H1 (cell line): ENCODE measurements around the gene TNN. TPM values are rescaled to one million over a fixed set of nuclear protein-coding genes. Genes with fewer than 3 reads are reported as not detected.
A peak's percentile ranks its signal among the peaks of the same experiment; 100 is the strongest.

Source experiments
- CTCF ChIA-PET: fragments of 300-600 bp; sonication (Branson Sonifier 250); formaldehyde crosslinking; loops from one replicate; lab custom pipeline; 2021; ENCODE audit not compliant: partially characterized antibody; lab: Charles Lee
- POLR2A ChIA-PET: fragments of 300-600 bp; sonication (Branson Sonifier 250); formaldehyde crosslinking; loops from one replicate; lab custom pipeline; 2021; ENCODE audit warnings: inconsistent platforms; ENCODE audit not compliant: partially characterized antibody; lab: Charles Lee
- DNase-seq, 2 experiments: peaks; one replicate each; pipeline versions ENCODE4 v3.0.0 to v3.0.0-alpha.2; 2010 to 2022; ENCODE audit warnings: low spot score in 2 of 2, low read depth in 1 of 2, mixed read lengths in 1 of 2
- FAIRE-seq: peaks from 2 replicates; lab custom pipeline; 2011; peaks lifted over from hg19 to GRCh38; lab: Jason Lieb, UNC
- H2AFZ ChIP-seq: 2 replicates; pipeline ENCODE4 v1.8.1; 2012; ENCODE audit warnings: low read length, inconsistent platforms
- H2AK5ac ChIP-seq: 2 replicates; pipeline ENCODE4 v1.6.1; 2013; ENCODE audit warnings: low read depth, low read length
- H2BK120ac ChIP-seq: replicated peaks from 2 replicates; pipeline ENCODE3; 2013; ENCODE audit warnings: low read depth, low read length, inconsistent platforms
- H2BK12ac ChIP-seq: 2 replicates; pipeline ENCODE4 v1.6.1; 2013; ENCODE audit warnings: low read depth, low read length
- H2BK15ac ChIP-seq: 2 replicates; pipeline ENCODE4 v1.6.1; 2013; ENCODE audit warnings: low read length
- H2BK20ac ChIP-seq: 2 replicates; pipeline ENCODE4 v1.6.1; 2013; ENCODE audit warnings: low read length
- H2BK5ac ChIP-seq: 2 replicates; pipeline ENCODE4 v1.6.1; 2013; ENCODE audit warnings: low read depth, low read length
- H3K14ac ChIP-seq: 2 replicates; pipeline ENCODE4 v1.6.1; 2013; ENCODE audit warnings: inconsistent platforms; ENCODE audit not compliant: insufficient read length
- H3K18ac ChIP-seq: 2 replicates; pipeline ENCODE4 v1.6.1; 2013; ENCODE audit warnings: low read length; ENCODE audit errors: extremely low read depth
- H3K23ac ChIP-seq: 2 replicates; pipeline ENCODE4 v1.6.1; 2013; ENCODE audit warnings: inconsistent platforms; ENCODE audit not compliant: insufficient read length
- H3K23me2 ChIP-seq: 2 replicates; pipeline ENCODE4 v1.6.1; 2013; ENCODE audit warnings: low read depth, low read length
- H3K27ac ChIP-seq: 2 replicates; pipeline ENCODE4 v1.6.1; 2011; ENCODE audit warnings: low read depth, low read length, inconsistent platforms
- H3K27me3 ChIP-seq, 4 experiments: replicated peaks in 1 of 4; 1 replicate in 1 of 4; 2 replicates in 3 of 4; pipeline versions ENCODE4 v1.6.1 to v1.8.1; 2011 to 2013; ENCODE audit warnings: low read length in 3 of 4, mild to moderate bottlenecking in 3 of 4, inconsistent platforms in 2 of 4, mixed read lengths in 2 of 4, moderate library complexity in 1 of 4; ENCODE audit not compliant: control insufficient read depth in 3 of 4, insufficient read depth in 3 of 4; ENCODE audit errors: extremely low read depth in 1 of 4
- H3K36me3 ChIP-seq, 4 experiments: 2 replicates each; pipeline versions ENCODE4 v1.6.1 to v1.8.1; 2011 to 2013; ENCODE audit warnings: mild to moderate bottlenecking in 4 of 4, low read length in 3 of 4, moderate library complexity in 2 of 4, control low read depth in 1 of 4, inconsistent platforms in 1 of 4; ENCODE audit not compliant: insufficient read depth in 4 of 4, control insufficient read depth in 2 of 4
- H3K4ac ChIP-seq: replicated peaks from 2 replicates; pipeline ENCODE3; 2013; ENCODE audit warnings: low read length, low read depth, mixed read lengths, inconsistent platforms; ENCODE audit not compliant: insufficient read length
- H3K4me1 ChIP-seq, 4 experiments: replicated peaks in 1 of 4; 1 replicate in 1 of 4; 2 replicates in 3 of 4; pipeline versions ENCODE4 v1.6.1 to v1.8.1; 2011 to 2013; ENCODE audit warnings: low read length in 3 of 4, inconsistent platforms in 2 of 4, mixed read lengths in 1 of 4; ENCODE audit not compliant: insufficient read depth in 4 of 4, control insufficient read depth in 3 of 4
- H3K4me2 ChIP-seq, 2 experiments: 2 replicates each; pipeline versions ENCODE4 v1.6.1 to v1.8.1; 2011 to 2013; ENCODE audit warnings: low read depth in 2 of 2, low read length in 2 of 2, control low read depth in 1 of 2, inconsistent platforms in 1 of 2, mild to moderate bottlenecking in 1 of 2; ENCODE audit not compliant: insufficient read depth in 1 of 2
- H3K4me3 ChIP-seq, 4 experiments: fragments of 200-600, 300-600 bp in 1 of 4; sonication (generic), shearing (Covaris generic), sonication (Bioruptor Twin) in 1 of 4; 2 replicates each; pipeline versions ENCODE4 v1.5.1 to v1.8.1; 2011 to 2016; ENCODE audit warnings: low read length in 4 of 4, low read depth in 3 of 4, control low read depth in 2 of 4, inconsistent platforms in 2 of 4, mild to moderate bottlenecking in 2 of 4, mixed read lengths in 1 of 4, moderate library complexity in 1 of 4; ENCODE audit not compliant: insufficient read depth in 2 of 4; ENCODE audit errors: extremely low read depth in 1 of 4
- H3K56ac ChIP-seq: replicated peaks from 2 replicates; pipeline ENCODE3; 2013; ENCODE audit warnings: low read depth, mild to moderate bottlenecking, mixed read lengths, low read length, inconsistent platforms; ENCODE audit not compliant: insufficient read length
- H3K79me1 ChIP-seq: 2 replicates; pipeline ENCODE4 v1.6.1; 2013; ENCODE audit warnings: low read depth, low read length, control low read depth
- H3K79me2 ChIP-seq, 2 experiments: 2 replicates each; pipeline versions ENCODE4 v1.6.1 to v1.8.1; 2012 to 2013; ENCODE audit warnings: low read length in 2 of 2, mild to moderate bottlenecking in 2 of 2, inconsistent platforms in 1 of 2; ENCODE audit not compliant: insufficient read depth in 2 of 2, control insufficient read depth in 1 of 2
- H3K9ac ChIP-seq, 4 experiments: replicated peaks in 1 of 4; 1 replicate in 1 of 4; 2 replicates in 3 of 4; pipeline versions ENCODE4 v1.6.1 to v1.8.1; 2011 to 2013; ENCODE audit warnings: low read depth in 3 of 4, low read length in 3 of 4, control low read depth in 2 of 4, mild to moderate bottlenecking in 2 of 4, moderate library complexity in 2 of 4, inconsistent platforms in 1 of 4; ENCODE audit errors: extremely low read depth in 1 of 4
- H3K9me3 ChIP-seq, 2 experiments: 2 replicates each; pipeline versions ENCODE4 v1.6.1 to v1.8.1; 2012 to 2013; ENCODE audit warnings: mild to moderate bottlenecking in 2 of 2, moderate library complexity in 2 of 2, control low read depth in 1 of 2, inconsistent platforms in 1 of 2, low read depth in 1 of 2, low read length in 1 of 2, mixed read lengths in 1 of 2; ENCODE audit not compliant: insufficient read depth in 2 of 2
- H4K20me1 ChIP-seq, 2 experiments: replicated peaks in 1 of 2; 2 replicates each; pipeline versions ENCODE3 to v1.8.1; 2011 to 2013; ENCODE audit warnings: inconsistent platforms in 2 of 2, low read length in 2 of 2, mild to moderate bottlenecking in 1 of 2; ENCODE audit not compliant: insufficient read depth in 2 of 2, control insufficient read depth in 1 of 2
- H4K5ac ChIP-seq: 2 replicates; pipeline ENCODE4 v1.6.1; 2013; ENCODE audit warnings: low read length, low read depth, mixed read lengths, inconsistent platforms; ENCODE audit not compliant: insufficient read length
- H4K8ac ChIP-seq: 2 replicates; pipeline ENCODE4 v1.8.0; 2013; ENCODE audit warnings: mild to moderate bottlenecking, moderate library complexity, low read length, inconsistent platforms; ENCODE audit not compliant: insufficient read depth; ENCODE audit errors: extremely low read depth
- H4K91ac ChIP-seq: replicated peaks from 2 replicates; pipeline ENCODE3; 2013; ENCODE audit warnings: low read length, mixed read lengths, inconsistent platforms; ENCODE audit not compliant: insufficient read length
- BACH1 ChIP-seq: IDR thresholded peaks from 2 replicates; pipeline ENCODE4 v1.6.1; 2012; ENCODE audit warnings: low read length, improper control_type of control experiment
- CTCF ChIP-seq, 3 experiments: IDR thresholded peaks; 1 replicate in 2 of 3; 2 replicates in 1 of 3; pipeline versions ENCODE4 v1.5.1 to v1.6.1; 2011; ENCODE audit warnings: low read length in 3 of 3, mild to moderate bottlenecking in 3 of 3, inconsistent platforms in 2 of 3, low read depth in 1 of 3, moderate library complexity in 1 of 3; ENCODE audit not compliant: insufficient read depth in 1 of 3; ENCODE audit errors: control extremely low read depth in 1 of 3
- EZH2 ChIP-seq: fragments of 200-600 bp; sonication (generic); IDR thresholded peaks from 2 replicates; pipeline ENCODE4 v1.7.1; 2012; ENCODE audit warnings: low read depth, mild to moderate bottlenecking, moderate library complexity, low read length, inconsistent platforms; ENCODE audit not compliant: severe bottlenecking
- FOSL1 ChIP-seq: IDR thresholded peaks from 2 replicates; pipeline ENCODE4 v1.6.1; 2011; ENCODE audit warnings: mild to moderate bottlenecking, low read depth, low read length, moderate library complexity; ENCODE audit not compliant: insufficient read depth
- RAD21 ChIP-seq, 2 experiments: IDR thresholded peaks in 1 of 2; conservative IDR thresholded peaks in 1 of 2; 2 replicates each; pipeline ENCODE4 v1.6.1; 2011; ENCODE audit warnings: low read depth in 2 of 2, low read length in 2 of 2, improper control_type of control experiment in 1 of 2, inconsistent platforms in 1 of 2, mild to moderate bottlenecking in 1 of 2, moderate library complexity in 1 of 2
- TBP ChIP-seq: IDR thresholded peaks from 2 replicates; pipeline ENCODE4 v1.6.1; 2011; ENCODE audit warnings: low read depth, low read length, improper control_type of control experiment
- TEAD4 ChIP-seq: IDR thresholded peaks from 2 replicates; pipeline ENCODE4 v1.6.1; 2012; ENCODE audit warnings: low read depth, low read length, inconsistent platforms, mixed read lengths
- YY1 ChIP-seq: IDR thresholded peaks from 2 replicates; pipeline ENCODE4 v1.6.1; 2011; ENCODE audit warnings: low read depth, mild to moderate bottlenecking, low read length
- WGBS, 2 experiments: shearing (Covaris generic) in 1 of 2; methylation state at CpG; one replicate each; pipeline versions ENCODE4 v1.1.6 to v1.1.7; 2013 to 2015; ENCODE audit warnings: low lambda C conversion rate in 2 of 2, mixed read lengths in 2 of 2, inconsistent platforms in 1 of 2, low coverage in 1 of 2, missing lambda C conversion rate in 1 of 2; ENCODE audit not compliant: insufficient replicate concordance in 2 of 2, insufficient coverage in 1 of 2, insufficient read length in 1 of 2; ENCODE audit errors: extremely low coverage in 1 of 2, missing lambda C conversion rate in 1 of 2; 5-methylcytosine and 5-hydroxymethylcytosine counted together
- polyA plus RNA-seq, 7 experiments: library from polyadenylated mRNA; depleted of rRNA in 3 of 7; stranded (reverse) in 5 of 7; unstranded in 2 of 7; fragments of >200 nt in 5 of 7; fragments of 200-250 nt in 2 of 7; gene quantifications; 1 replicate in 5 of 7; 2 replicates in 1 of 7; 4 replicates in 1 of 7; pipeline versions ENCODE4 v1.2.1 to v1.2.3, GENCODE V29; 2011 to 2013; ENCODE audit warnings: missing spikeins in 2 of 7, mixed read lengths in 2 of 7
- total RNA-seq: library from RNA; stranded (reverse); fragmentation: NEBNext Ultra II Directional; extraction: Animal tissue kit (Norgen Biotek cat#: 25700); gene quantifications from 2 replicates; pipeline ENCODE4 v1.2.1, GENCODE V29; 2021

TNN gene
- total and polyA plus RNA-seq, 2 of the 8 experiments (the other 6 are each of a cell fraction or from before 2014, with no cell fraction given): 0.21 to 0.30 TPM

- no peaks in the 10 kb centered on the region for H3K9me3 ChIP-seq
- TF ChIP-seq RAD21 (IDR thresholded peaks at IDR 0.05 in 1 of 2, conservative IDR thresholded peaks at IDR 0.05 in 1 of 2; ENCODE audit: low read depth in 2 of 2, low read length in 2 of 2): no peak
- TF ChIP-seq BACH1: peak; percentile 80
- peak in 2 of 3 experiments; percentile 5 to 33; a peak in 2 of 4 replicates for TF ChIP-seq CTCF (IDR thresholded peaks at IDR 0.05; ENCODE audit: control extremely low read depth in 1 of 3, insufficient read depth in 1 of 3, low read depth in 1 of 3, low read length in 3 of 3)
- no peak for TF ChIP-seq FOSL1
- TF ChIP-seq TEAD4: peak; percentile 46
- no peak for TF ChIP-seq TBP
- no peak for TF ChIP-seq YY1
- no peak for TF ChIP-seq EZH2
- H2BK120ac ChIP-seq: no peak overlapping the region
- no peak overlapping the region for H3K27ac ChIP-seq
- H2BK15ac ChIP-seq: no peak overlapping the region
- peak overlapping the region; percentile 20; the same call in 1 of the 2 replicates for H4K8ac ChIP-seq
- H3K4me2 ChIP-seq: no peak overlapping the region
- no peak overlapping the region for H2AK5ac ChIP-seq
- H4K20me1 ChIP-seq: no peaks in the 10 kb centered on the region
- H4K5ac ChIP-seq: no peak overlapping the region
- ChIA-PET POLR2A (no interaction called here), CTCF (interaction anchor here (0.6 to 6.7 kb wide), 14 partner anchors 9 to 299 kb away, joined by 3 to 28 read pairs (median 4); no protein-coding TSS in a partner anchor)
- H2BK20ac ChIP-seq: no peak overlapping the region
- H3K79me2 ChIP-seq: no peaks in the 10 kb centered on the region
- no peak overlapping the region for H4K91ac ChIP-seq
- no peak overlapping the region for H3K9ac ChIP-seq
- WGBS, 2 experiments: 93% methylated on average over 1 of the region's 1 CpG; no CpG with 5 or more reads in 1 of the 2 experiments
- FAIRE-seq: no peak
- H3K4me1 ChIP-seq: no peaks in the 10 kb centered on the region
- H3K23me2 ChIP-seq: no peaks in the 10 kb centered on the region
- H2BK12ac ChIP-seq: no peak overlapping the region
- no peak overlapping the region for H3K14ac ChIP-seq
- no peaks in the 10 kb centered on the region for H3K36me3 ChIP-seq
- no peak overlapping the region for H3K4me3 ChIP-seq
- no peak overlapping the region for H3K56ac ChIP-seq
- no peak overlapping the region for H3K4ac ChIP-seq
- DNase-seq: no peak
- H3K18ac ChIP-seq: no peak overlapping the region
- no peaks in the 10 kb centered on the region for H3K79me1 ChIP-seq
- H3K27me3 ChIP-seq: no peaks in the 10 kb centered on the region
- H2AFZ ChIP-seq: no peak overlapping the region
- no peak overlapping the region for H2BK5ac ChIP-seq
- no peak overlapping the region for H3K23ac ChIP-seq
These were observed 110.4 kb downstream of the TNN start for GRCh38 chr1:175178056-175178455.
